H9 (cell line): ENCODE measurements around the gene TTC19. TPM values are rescaled to one million over a fixed set of nuclear protein-coding genes. Genes with fewer than 3 reads are reported as not detected.

Experiments
- DNase-seq: peaks from one replicate; pipeline ENCODE4 v3.0.0-alpha.2; 2017
- H2AFZ ChIP-seq: one replicate; pipeline ENCODE4 v1.6.1; 2013; ENCODE audit warnings: mild to moderate bottlenecking, low read length, control low read depth, moderate library complexity
- H2AK5ac ChIP-seq: 2 replicates; pipeline ENCODE4 v1.6.1; 2013; ENCODE audit warnings: low read length, control low read depth, mixed read lengths; ENCODE audit not compliant: insufficient read length
- H2BK120ac ChIP-seq: one replicate; pipeline ENCODE4 v1.6.1; 2013; ENCODE audit warnings: low read depth, mild to moderate bottlenecking, low read length, control low read depth, inconsistent platforms; ENCODE audit not compliant: poor library complexity, severe bottlenecking
- H2BK12ac ChIP-seq: 2 replicates; pipeline ENCODE4 v1.6.1; 2013; ENCODE audit warnings: low read length, control low read depth, mixed read lengths, low read depth; ENCODE audit not compliant: insufficient read length
- H2BK15ac ChIP-seq: 2 replicates; pipeline ENCODE4 v1.6.1; 2013; ENCODE audit warnings: low read depth, low read length, control low read depth
- H2BK20ac ChIP-seq: one replicate; pipeline ENCODE4 v1.6.1; 2013; ENCODE audit warnings: low read depth, mild to moderate bottlenecking, low read length, control low read depth, inconsistent platforms; ENCODE audit not compliant: poor library complexity, severe bottlenecking
- H2BK5ac ChIP-seq: 2 replicates; pipeline ENCODE4 v1.6.1; 2013; ENCODE audit warnings: low read length, control low read depth, mixed read lengths; ENCODE audit not compliant: insufficient read length
- H3K14ac ChIP-seq: 2 replicates; pipeline ENCODE4 v1.6.1; 2013; ENCODE audit warnings: low read length, control low read depth; ENCODE audit not compliant: insufficient read depth
- H3K18ac ChIP-seq: 2 replicates; pipeline ENCODE4 v1.6.1; 2013; ENCODE audit warnings: low read depth, mild to moderate bottlenecking, mixed read lengths, low read length, control low read depth; ENCODE audit not compliant: insufficient read length
- H3K23ac ChIP-seq: 2 replicates; pipeline ENCODE4 v1.6.1; 2013; ENCODE audit warnings: low read length, control low read depth, mixed read lengths, low read depth; ENCODE audit not compliant: insufficient read length
- H3K23me2 ChIP-seq: 2 replicates; pipeline ENCODE4 v1.6.1; 2013; ENCODE audit warnings: low read depth, mild to moderate bottlenecking, mixed read lengths, low read length, control low read depth; ENCODE audit not compliant: insufficient read length, poor library complexity, severe bottlenecking
- H3K27ac ChIP-seq: 2 replicates; pipeline ENCODE4 v1.5.1; 2013; ENCODE audit warnings: low read length, control low read depth, mixed read lengths, low read depth; ENCODE audit not compliant: insufficient read length
- H3K27me3 ChIP-seq: 2 replicates; pipeline ENCODE4 v1.6.1; 2013; ENCODE audit warnings: low read length, control low read depth, inconsistent platforms; ENCODE audit not compliant: insufficient read depth
- H3K4ac ChIP-seq: 2 replicates; pipeline ENCODE4 v1.6.1; 2013; ENCODE audit warnings: low read depth, mild to moderate bottlenecking, control low read depth, inconsistent platforms, low read length, moderate library complexity
- H3K4me1 ChIP-seq: 2 replicates; pipeline ENCODE4 v1.6.1; 2013; ENCODE audit warnings: low read length, control low read depth, inconsistent platforms; ENCODE audit not compliant: insufficient read depth
- H3K4me2 ChIP-seq: 2 replicates; pipeline ENCODE4 v1.6.1; 2013; ENCODE audit warnings: low read length, control low read depth, mixed read lengths; ENCODE audit not compliant: insufficient read length, insufficient read depth
- H3K56ac ChIP-seq: 2 replicates; pipeline ENCODE4 v1.6.1; 2013; ENCODE audit warnings: low read depth, mild to moderate bottlenecking, mixed read lengths, low read length, control low read depth; ENCODE audit not compliant: insufficient read length
- H3K79me1 ChIP-seq: 2 replicates; pipeline ENCODE4 v1.6.1; 2013; ENCODE audit warnings: low read depth, mild to moderate bottlenecking, moderate library complexity, low read length, control low read depth, inconsistent platforms; ENCODE audit not compliant: insufficient read depth, poor library complexity, severe bottlenecking
- H3K79me2 ChIP-seq: 2 replicates; pipeline ENCODE4 v1.6.1; 2013; ENCODE audit warnings: low read length, control low read depth, inconsistent platforms; ENCODE audit not compliant: insufficient read depth
- H3K9ac ChIP-seq: 2 replicates; pipeline ENCODE4 v1.6.1; 2013; ENCODE audit warnings: low read length, control low read depth, mixed read lengths; ENCODE audit not compliant: insufficient read length; ENCODE audit errors: extremely low read depth
- H3K9me3 ChIP-seq: one replicate; pipeline ENCODE4 v1.6.1; 2013; ENCODE audit warnings: low read depth, low read length, inconsistent platforms; ENCODE audit not compliant: control insufficient read depth
- H3T11ph ChIP-seq: one replicate; pipeline ENCODE4 v1.6.1; 2013; ENCODE audit warnings: mild to moderate bottlenecking, low read length, control low read depth, inconsistent platforms
- H4K20me1 ChIP-seq: one replicate; pipeline ENCODE4 v1.6.1; 2013; ENCODE audit not compliant: control insufficient read depth, insufficient read length, insufficient read depth
- H4K5ac ChIP-seq: 2 replicates; pipeline ENCODE4 v1.6.1; 2013; ENCODE audit warnings: low read depth, mild to moderate bottlenecking, mixed read lengths, low read length, control low read depth; ENCODE audit not compliant: insufficient read length
- H4K8ac ChIP-seq: replicated peaks from 2 replicates; pipeline ENCODE4 v1.6.1; 2013; ENCODE audit warnings: low read length, control low read depth, mixed read lengths, low read depth; ENCODE audit not compliant: insufficient read length
- H4K91ac ChIP-seq: 2 replicates; pipeline ENCODE4 v1.6.1; 2013; ENCODE audit warnings: low read depth, mild to moderate bottlenecking, moderate library complexity, mixed read lengths, low read length, control low read depth; ENCODE audit not compliant: insufficient read length
- H3K27ac Mint-ChIP-seq, 3 experiments: 2 replicates in 2 of 3; 3 replicates in 1 of 3; pipeline ENCODE4 v1.8.0; 2020 to 2021; ENCODE audit warnings: mixed read lengths in 3 of 3, mild to moderate bottlenecking in 1 of 3, moderate library complexity in 1 of 3
- H3K27me3 Mint-ChIP-seq: 2 replicates; pipeline ENCODE4 v1.8.0; 2021; ENCODE audit warnings: low read depth, mild to moderate bottlenecking, moderate library complexity, mixed read lengths
- H3K36me3 Mint-ChIP-seq, 3 experiments: 2 replicates in 2 of 3; 3 replicates in 1 of 3; pipeline ENCODE4 v1.8.0; 2020 to 2021; ENCODE audit warnings: low read depth in 3 of 3, mixed read lengths in 3 of 3; ENCODE audit not compliant: insufficient read depth in 1 of 3
- H3K4me1 Mint-ChIP-seq, 2 experiments: 2 replicates each; pipeline ENCODE4 v1.8.0; 2020; ENCODE audit warnings: mixed read lengths in 2 of 2
- H3K4me3 Mint-ChIP-seq, 2 experiments: 2 replicates in 1 of 2; 3 replicates in 1 of 2; pipeline ENCODE4 v1.8.0; 2020 to 2021; ENCODE audit warnings: mild to moderate bottlenecking in 2 of 2, mixed read lengths in 2 of 2, moderate library complexity in 1 of 2
- H3K9me3 Mint-ChIP-seq, 2 experiments: 2 replicates in 1 of 2; 3 replicates in 1 of 2; pipeline ENCODE4 v1.8.0; 2020; ENCODE audit warnings: mild to moderate bottlenecking in 2 of 2, mixed read lengths in 2 of 2, moderate library complexity in 1 of 2
- CTCF ChIP-seq: fragments of 200-600 bp; sonication (generic); conservative IDR thresholded peaks from 3 replicates; pipeline ENCODE4 v1.8.0; 2021; ENCODE audit warnings: antibody characterized with exemption, mild to moderate bottlenecking
- WGBS: extraction: QIAGEN DNeasy Blood & Tissue Kit; methylation state at CpG from one replicate; pipeline ENCODE4 v1.1.7; 2013; ENCODE audit warnings: missing lambda C conversion rate, low lambda C conversion rate, mixed read lengths; ENCODE audit not compliant: insufficient read length; ENCODE audit errors: extremely low coverage; 5-methylcytosine and 5-hydroxymethylcytosine counted together
- total RNA-seq: library from RNA; stranded (reverse); gene quantifications from 2 replicates; pipeline ENCODE4 v1.2.1, GENCODE V29; 2021

Gene TTC19
- total RNA-seq, 1 experiment from 2014 or later, result 64.3 TPM

- H3K79me2 ChIP-seq, result no peaks in the 10 kb centered on the region
- no peak overlapping the region for H3K4me2 ChIP-seq
- H3K9ac ChIP-seq, result no peak overlapping the region
- Mint-ChIP-seq H3K27ac (no peak overlapping the region), H3K9me3 (no peaks in the 10 kb centered on the region), H3K27me3 (no peaks in the 10 kb centered on the region; the same call in none of the 2 replicates), H3K4me3 (no peak overlapping the region), H3K36me3 (peaks cover 0 to 5% (median 0%) of the 10 kb centered on the region in 3 experiments; a peak in 2 of 7 replicates), H3K4me1 (peaks cover 17 to 23% of the 10 kb centered on the region in 2 experiments)
- no peak overlapping the region for H2BK12ac ChIP-seq
- no peak overlapping the region for H4K8ac ChIP-seq
- no peaks in the 10 kb centered on the region for H3K23me2 ChIP-seq
- WGBS, result no CpG with 5 or more reads among the region's 5 CpGs
- no peak for TF ChIP-seq CTCF
- H3K27ac ChIP-seq, result no peak overlapping the region
- no peak overlapping the region for H4K91ac ChIP-seq
- no peaks in the 10 kb centered on the region for H3K9me3 ChIP-seq
- no peak overlapping the region for H4K5ac ChIP-seq
- no peak overlapping the region for H2BK15ac ChIP-seq
- H3K14ac ChIP-seq, result no peak overlapping the region
- H3K4me1 ChIP-seq, result peaks cover 6% of the 10 kb centered on the region; the same call in 1 of the 2 replicates
- H2AFZ ChIP-seq, result no peak overlapping the region
- no peak overlapping the region for H2BK5ac ChIP-seq
- DNase-seq, result no peak
- no peak overlapping the region for H3T11ph ChIP-seq
- H2AK5ac ChIP-seq, result no peak overlapping the region
- no peak overlapping the region for H3K18ac ChIP-seq
- H3K23ac ChIP-seq, result no peak overlapping the region
- no peak overlapping the region for H3K56ac ChIP-seq
- H3K79me1 ChIP-seq, result no peaks in the 10 kb centered on the region
- H2BK20ac ChIP-seq, result no peak overlapping the region
- no peak overlapping the region for H3K4ac ChIP-seq
- no peaks in the 10 kb centered on the region for H4K20me1 ChIP-seq
- no peaks in the 10 kb centered on the region for H3K27me3 ChIP-seq
- H2BK120ac ChIP-seq, result no peak overlapping the region
These were observed 45.4 kb upstream of the TTC19 start for GRCh38 chr17:15954222-15954621.
